Medulla oblongata (tissue), 1 donor: ENCODE results near the gene ACAP2.

Source experiments
- DNase-seq: peaks from one replicate; pipeline ENCODE4 v3.0.0-alpha.2; 2015; ENCODE audit errors: extremely low spot score

ACAP2 gene

DNA sequence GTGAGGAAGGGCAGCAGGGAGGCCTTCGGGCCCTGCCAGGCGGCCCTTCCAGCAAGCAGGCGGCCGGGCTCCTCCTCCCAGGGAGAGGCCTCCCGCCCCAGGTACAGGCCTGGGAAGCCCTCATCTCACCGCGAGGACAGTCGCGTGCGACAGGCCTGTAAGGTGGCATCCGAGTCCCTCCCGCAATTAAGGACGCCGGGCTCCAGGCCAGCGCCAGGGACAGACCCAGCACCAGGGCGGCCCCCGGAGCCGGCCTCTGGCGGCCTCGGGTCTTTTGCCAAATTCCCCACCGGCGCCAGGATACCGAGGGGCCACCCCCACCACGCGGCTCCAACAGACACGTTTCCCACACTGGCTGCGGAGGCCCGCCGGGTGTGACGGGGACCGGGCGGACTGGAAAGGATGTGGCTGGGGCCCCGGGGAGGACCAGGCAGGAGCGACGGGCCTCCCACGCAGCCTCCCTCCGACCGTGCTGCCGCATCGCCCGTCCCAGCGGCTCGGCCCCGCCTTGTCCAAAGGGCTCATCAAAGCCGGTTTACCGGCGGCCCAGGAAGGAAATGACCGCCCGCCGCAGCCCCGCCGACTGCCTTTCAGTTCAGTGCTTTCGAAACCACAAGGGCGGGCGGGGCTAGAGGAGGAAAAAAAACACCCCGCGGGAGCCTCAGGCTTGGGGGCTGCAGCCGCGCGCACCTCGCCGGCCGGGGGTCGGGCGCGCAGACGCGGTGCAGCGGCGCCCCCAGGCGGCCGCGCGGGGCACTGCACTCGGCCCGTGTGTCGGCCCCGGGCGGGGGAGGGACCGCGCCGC is 183.1 kb downstream of the ACAP2 start:
- DNase-seq, result peak; percentile 77

DNA sequence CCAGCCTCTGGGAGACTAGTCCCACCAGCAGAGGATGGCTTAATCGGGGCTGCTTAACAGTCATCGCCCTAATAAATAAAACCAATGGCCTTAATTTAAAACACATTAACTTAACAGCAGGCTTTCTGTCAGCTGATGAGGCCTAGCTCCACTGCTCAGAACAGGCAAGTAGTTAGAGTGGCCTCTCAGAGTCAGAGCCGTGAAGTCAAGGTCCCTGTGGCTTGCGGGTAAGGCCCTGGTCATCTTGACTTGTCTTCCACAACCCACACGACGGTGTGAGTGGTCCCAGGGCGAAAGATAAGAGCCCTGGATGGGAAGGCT is 183.7 kb downstream of the ACAP2 start:
- no peak for DNase-seq

DNA sequence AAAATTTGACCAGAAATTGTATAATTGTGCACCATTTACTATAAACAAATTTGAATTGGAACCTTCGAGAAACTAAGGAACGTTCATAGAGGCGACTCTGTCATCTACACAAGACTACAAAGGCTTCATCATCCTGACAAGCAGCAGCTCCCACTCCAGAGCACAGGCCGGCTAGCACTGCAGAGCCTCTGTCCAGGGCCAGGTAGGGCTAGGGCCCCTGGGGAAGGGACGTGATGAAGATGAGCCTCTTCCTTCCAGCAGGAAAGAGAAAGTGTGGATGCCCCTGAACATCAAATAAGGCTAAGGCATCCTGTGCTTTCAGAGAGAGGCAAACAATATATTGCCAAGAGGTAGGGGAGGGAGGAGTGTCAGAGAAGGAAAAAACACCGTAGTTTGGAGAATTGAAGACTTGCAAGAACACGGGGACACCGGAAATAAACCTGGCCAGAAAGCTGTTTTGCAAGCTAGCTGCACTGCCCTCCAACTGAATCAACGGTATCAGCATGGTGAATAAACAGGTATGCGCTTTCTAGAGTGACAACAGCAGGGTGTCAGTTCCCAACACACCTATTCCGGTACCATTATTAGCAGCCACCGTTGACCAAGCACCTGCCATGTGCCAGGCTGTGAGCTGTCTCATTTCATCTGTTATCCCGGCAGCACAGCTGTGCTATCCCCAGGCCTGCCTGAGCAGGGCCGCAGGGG is 184.2 kb downstream of the ACAP2 start:
- no peak for DNase-seq

DNA sequence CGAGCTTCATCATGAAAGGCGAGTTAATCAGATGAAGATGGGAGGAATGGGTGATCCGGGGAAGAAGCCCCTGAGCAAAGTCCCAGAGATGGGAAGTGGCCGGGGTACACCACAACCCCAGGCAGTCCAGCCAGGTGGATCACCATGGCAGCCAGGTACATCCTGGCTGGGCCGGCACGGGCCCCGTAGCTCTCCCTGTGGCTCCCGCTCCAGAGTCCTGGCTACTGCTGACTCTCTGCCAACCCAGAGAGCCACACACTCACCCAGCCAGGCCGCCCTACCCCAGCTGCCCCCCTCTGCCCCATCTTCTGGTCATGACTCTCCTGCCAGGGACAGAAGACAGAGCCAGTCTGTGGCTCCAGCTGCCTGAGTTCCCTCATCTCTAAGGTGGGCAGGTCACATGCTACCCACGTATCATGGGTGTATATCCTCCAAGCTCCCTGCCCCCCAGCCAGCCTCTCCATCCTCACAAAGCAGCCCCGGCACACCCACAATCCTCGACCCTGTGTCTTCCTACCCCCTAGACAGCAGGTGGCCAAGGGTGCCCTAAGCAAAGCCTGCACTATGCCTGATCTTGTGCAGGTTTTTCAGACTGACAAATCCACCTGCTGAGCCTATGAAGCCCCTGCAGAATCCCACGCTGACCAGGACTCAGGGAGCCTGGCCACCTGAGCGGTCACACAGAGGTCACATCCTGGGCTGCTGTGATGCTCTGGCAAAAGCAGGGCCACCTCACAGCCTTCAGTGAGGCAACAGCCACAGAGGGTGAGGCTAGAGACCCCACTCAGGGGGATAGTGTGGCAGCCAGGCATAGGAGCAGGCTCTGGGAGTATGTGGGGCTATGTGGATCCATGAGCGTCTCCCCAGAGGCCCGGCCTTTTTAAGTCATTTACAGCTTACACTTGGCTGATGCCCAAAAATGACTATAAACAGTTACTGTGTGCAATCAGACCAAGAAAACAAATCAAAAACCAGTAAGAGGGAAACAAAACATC is 185.1 kb downstream of the ACAP2 start:
- DNase-seq, result no peak

DNA sequence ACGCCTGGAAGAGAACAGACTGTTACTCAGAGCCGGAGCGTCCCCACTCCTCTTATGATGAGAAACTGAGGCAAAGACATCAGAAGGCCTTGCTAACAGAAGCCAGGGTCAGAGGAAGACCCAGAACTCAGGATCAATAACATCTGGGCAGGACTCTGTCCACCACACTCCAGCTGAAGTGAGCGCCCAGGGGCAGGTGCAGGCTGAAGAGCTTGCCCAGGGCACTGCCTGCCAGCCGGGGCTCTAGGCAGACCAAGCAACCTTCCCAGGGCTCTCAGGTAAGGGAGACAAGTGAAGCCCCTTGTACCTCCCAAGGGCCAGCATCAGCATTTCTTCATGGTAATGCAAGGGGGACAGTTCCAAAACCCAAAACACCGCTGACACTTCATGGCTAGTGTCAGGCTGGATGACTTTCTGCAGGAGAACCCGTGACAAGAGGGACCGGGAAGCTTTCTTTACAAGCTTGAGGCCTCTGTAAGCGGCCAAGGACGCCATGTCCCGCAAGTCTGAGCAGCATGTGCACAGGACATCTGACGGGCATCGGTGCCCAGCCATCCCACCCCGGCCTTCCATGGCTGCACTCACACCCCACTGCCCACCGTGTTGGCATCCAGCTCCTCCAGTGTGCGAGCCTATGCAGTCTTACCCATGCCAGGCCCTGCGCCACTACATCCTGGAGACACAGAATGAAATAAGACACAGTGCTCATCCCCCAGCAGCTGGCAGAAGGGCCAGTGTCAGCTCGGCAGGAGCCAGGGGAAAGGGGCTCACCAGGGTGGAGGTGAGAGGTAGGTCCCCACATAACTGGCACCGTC is 186.0 kb downstream of the ACAP2 start:
- DNase-seq, result no peak

DNA sequence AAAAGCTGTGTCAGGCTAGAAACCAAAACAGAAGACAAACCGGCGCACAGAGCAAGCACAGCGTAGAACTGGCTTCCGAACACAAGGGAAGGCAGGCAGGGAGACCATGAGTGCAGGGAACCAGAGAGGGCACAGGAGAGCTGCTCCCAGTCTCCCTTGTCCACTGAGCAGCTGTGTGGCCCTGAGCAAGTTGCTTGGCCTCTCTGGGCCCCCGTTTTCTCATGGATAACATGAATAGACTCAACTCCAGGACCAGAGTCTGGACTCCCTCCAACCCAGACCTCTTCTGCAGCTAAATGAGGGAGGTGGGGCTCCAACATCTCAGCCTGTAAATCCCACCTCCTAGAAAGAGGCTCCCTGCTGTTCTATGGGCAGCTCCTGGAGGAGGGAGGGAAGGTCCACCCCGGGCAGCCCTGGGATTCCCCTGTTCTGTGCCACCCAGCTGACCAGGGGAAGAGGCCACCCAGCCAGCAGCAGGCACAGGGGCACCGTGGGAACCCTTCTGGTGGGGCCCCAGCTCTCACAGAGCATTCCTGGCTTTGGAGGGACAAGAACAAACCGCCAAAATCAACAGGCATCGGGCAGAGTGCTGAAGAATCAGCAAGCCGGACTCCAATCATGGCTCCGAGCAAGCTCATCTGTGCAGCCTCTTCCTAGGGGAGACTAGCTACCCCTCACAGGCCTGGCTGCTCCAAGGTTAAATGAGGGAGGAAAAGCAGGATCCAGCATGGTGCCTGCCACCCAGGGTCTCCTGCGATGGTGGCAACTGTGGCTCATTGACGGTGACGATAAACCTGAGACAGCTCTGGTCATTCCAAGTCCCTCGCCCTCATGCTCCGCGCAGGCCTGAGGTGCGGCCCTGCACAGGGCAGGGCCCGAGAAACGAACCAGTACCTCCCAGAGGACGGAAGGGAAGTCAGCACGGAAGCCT is 187.0 kb downstream of the ACAP2 start:
- DNase-seq, result no peak

DNA sequence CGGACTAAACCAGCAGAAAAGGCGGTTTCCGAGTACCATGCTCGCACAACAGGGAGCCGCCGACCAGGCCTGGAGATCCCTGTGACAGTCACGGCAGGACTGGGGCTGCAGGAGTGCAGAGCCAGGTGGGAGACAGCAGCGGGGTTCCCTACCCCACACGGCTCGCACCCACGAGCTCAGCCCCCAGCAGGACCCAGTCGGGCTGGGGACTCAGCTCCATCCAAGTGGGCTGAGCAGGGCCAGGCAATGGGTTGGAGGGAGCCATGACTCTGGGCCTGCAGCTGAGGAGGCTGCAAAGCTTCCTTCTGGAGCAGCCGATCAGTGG is 187.7 kb downstream of the ACAP2 start:
- no peak for DNase-seq

DNA sequence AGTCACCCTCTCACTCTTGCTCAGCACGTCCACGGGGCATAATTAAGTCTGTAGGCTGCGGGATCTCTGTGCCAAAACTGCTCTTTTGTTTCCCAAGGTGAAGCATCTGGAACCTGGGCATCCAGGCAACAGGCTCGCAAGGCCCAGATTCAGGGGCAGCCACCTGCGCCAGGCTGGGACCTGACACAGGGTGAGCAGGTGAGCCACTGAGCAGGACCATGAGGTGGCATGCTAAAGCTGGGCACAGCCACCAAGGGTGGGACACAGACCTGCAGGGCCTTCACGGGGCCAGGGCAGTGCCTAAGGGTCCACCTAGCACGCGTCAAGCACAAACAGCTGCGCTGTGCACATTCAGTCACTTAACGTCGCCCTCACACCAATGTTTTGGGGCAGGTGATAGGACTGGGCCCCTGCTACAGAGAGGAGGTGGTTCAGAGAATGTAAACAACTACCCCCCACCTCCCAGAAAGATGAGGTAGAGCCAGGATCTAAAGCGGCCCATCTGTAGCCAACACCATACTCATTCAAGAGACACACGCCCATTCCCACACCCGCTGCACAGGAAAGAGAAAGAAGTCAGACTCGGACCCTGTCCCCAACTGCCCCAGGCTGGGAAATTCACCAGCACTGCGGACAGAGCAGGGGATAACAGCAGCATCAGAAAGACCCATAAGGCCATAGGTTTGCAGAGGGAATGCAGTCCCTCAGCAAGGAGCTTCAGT is 188.2 kb downstream of the ACAP2 start:
- DNase-seq, result no peak

DNA sequence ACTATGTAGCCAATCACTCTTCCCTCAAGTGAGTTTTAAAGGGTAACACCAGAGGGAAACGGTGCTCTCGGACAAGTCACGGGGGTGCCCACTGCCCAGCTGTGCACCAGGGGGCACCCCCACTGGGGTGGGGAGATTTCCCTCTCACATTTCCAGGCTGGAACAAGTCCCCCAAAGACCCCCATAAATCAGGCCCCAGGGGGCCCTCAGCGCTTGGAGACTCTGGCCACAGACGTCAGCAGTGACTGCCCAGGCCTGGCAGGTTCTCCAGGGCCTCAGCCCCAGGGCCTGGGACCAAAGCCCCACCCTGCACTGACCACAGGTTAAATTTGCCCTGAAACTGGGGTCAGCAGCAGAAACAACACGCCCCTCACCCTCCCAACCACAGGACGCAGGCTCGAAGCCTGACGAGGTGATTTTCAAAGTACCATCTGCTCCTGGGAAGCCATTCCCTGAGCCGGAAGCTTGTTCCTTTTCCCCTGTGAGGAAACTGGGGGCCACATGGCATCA is 188.8 kb downstream of the ACAP2 start:
- no peak for DNase-seq

DNA sequence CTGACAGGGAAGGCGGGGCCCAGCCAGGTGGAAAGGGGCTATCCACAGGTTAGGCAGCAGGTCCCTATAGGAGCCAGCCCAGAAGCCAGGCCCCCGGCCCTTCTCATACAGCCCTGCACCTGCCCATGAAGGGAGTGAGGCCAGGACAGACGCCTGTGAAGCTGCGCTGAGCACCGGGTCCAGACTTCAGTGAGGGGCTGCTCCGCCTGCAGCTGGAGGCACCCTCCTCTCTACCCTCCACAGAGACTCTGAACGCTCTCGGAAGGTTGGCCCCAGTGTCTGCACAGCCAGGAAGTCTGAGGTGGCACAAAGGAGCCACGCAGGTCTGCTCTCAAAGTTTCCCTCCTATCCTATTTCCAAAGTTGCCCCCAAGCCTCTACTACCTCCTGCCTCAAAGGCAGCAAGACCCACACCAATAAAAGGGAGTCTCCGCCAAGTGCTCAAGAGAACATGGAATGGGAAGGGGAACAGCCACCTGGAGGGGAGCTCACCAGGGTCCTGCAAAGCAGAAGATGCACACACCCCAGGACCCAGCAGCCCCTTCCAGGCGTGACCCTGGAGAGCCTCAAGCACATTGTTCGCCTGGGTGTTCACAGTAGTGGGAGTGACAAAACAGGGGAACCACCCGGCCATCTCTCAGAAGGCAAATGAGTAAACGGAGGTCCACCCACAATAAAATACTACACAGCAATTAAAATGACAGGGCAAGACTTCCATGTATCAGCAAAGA is 191.3 kb downstream of the ACAP2 start:
- DNase-seq, result no peak

DNA sequence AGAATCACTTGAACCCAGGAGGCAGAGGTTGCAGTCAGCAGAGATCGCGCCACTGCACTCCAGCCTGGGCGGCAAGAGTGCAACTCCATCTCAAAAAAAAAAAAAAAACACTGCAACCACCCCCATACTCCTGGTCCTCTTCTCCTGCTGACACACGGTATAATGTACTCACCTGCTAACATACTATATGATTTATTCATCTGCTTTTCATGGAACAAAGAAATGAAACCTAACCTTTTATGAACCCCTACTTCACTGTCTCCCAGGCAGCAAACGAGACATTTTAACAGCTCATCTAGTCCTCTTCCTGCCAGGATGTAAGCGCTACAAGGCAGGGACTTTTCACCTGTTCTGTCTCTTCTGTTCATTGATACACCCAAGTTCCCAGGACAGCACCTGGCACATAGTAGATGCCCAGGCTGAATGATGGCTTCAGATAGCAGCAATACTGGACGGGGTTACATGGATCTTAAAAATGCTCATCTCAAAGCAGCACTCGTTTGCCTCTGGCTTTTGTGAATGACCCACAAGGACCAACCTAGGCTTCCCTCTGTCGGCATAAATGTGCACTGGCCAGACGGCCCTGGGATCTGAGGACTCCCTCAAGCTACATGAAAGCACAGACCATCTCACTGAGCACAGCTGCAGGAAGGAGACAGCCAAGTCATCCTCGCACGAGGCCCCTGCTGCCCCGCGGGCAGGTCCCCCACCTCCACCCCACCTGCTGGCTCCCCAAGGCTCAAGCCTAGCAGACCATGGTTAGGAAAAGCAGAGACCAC is 192.2 kb downstream of the ACAP2 start:
- DNase-seq, result no peak

DNA sequence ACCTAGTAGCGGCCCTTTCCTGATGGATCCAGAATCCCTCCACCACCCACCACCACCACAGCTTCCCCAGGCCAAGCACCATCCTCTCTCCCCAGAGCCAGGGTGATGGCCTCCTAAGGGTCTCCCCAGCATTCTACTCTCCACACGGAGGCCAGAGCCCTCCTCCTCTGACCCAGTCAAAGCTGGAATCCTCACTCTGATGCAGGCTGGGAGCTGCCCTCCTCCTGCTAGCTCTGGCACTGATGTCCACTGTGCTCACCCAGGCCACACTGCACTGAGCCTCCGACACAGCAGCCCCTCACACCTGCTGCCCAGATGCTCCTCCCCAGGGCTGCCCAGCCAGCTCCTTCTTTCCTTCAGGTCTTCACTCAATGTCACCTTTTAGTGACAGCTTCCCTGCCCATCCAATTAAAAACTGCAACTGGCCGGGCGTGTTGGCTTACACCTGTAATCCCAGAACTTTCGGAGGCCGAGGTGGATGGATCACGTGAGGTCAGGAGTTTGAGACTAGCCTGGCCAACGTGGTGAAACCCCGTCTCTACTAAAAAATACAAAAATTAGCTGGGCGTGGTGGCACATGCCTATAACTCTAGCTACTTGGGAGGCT is 192.9 kb downstream of the ACAP2 start:
- DNase-seq, result no peak

DNA sequence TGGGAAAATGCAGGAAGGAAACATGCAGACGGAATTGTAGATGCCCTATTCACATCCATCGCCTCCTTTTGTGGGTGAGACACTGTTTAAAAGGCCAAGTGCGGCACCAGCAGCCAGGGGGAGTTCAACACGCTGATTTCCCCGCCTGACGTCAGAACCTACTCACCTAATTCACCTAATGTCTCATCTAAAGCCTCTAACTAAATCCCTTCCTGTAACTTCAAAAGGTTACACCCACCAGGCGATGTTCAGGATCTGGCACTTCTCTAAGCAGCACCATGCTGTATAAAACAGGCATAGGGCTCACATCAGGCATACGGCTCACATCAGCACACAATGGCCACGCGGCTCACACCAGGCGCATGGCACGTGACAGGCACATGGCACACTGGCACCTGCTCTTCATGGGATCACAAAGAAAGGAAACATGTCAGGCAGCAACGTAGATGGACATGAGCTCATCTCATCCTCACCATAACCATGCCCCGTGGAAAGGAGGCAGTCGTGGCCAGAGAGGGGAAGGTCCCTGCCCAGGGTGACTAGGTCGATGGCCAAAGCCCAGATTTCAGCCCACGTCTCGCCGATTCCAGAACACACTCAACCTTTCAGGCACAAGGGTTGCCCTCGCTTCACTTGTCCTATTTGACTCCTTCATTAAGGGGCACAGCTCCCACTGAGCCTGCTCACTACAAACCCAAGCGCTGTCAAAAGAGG is 193.6 kb downstream of the ACAP2 start:
- DNase-seq, result no peak

DNA sequence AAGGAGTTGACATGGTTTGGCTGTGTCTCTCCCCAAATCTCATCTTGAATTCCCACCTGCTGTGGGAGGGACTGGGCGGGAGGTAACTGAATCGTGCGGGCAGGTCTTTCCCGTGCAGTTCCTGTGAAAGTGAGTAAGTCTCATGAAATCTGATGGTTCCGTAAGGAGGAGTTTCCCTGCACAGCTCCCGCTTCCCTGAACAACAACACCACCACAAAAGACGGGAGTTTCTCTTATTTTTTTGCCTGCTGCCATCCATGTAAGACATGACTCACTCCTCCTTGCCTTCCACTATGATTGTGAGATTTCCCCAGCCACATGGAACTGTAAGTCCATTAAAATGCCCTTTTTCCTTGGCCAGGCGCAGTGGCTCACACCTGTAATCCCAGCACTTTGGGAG is 194.5 kb downstream of the ACAP2 start:
- no peak for DNase-seq

DNA sequence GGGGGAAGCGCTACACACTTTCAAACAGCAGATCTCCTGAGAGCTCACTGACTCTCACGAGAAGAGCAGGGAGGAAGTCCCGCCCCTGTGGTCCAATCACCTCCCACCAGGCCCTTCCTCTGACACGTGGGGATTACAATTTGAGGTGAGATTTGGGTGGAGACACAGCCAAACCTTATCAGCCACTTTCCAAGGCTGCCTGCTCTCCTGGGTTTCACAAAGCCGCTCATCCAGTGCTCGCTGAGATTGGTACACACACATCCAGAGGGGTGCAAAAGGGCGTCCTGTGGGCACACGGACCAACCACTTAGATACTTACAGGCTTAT is 195.0 kb downstream of the ACAP2 start:
- DNase-seq, result no peak

DNA sequence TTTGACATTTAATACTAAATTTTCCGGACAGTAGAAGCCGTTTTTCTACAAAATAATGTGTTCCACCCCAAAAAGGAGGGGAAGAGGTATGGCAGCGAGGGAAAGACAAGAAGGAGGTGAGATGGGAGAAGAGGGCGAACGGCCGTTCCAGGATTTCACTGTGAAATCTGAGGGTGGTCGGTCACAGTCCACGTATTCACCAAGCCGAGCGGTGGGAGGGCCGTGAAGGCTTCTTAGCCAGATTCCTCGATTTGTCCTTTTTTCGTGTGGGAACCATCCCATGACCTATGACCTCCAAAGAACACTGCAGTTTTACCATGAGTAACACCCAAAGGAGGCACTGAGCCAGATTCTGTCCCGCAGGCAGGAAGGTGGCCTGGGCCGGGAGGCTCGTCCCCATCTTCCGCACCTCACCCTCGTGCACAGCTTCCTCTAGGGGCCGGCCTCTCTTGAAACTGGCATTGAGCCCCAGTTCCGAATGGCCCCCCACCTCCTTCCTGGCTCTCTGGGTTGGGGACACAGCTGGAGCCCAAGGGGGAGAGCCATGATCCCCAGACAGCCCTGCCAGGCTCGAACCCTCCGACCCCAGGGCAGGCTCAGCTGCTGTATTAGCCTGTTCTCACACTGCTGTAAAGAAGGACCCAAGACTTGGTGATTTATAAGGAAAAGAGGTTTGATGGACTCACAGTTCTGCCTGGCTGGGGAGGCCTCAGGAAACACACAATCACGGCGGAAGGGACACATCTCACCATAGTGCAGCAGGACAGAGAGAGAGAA is 195.5 kb downstream of the ACAP2 start:
- DNase-seq, result no peak
